Pancreas (tissue), 10 donors: ENCODE results near the gene ARPC5L. TPM values are rescaled to one million over a fixed set of nuclear protein-coding genes. Genes with fewer than 3 reads are reported as not detected.

Source experiments
- ATAC-seq, 4 donors: fragments of 200-7000 bp; cut with Tn5 transposase; one replicate each; pipeline versions ENCODE4 v1.8.0 to v1.9.1; 2020; ENCODE audit warnings: mild to moderate bottlenecking in 4 of 4, moderate library complexity in 4 of 4
- DNase-seq, 6 donors: peaks; one replicate each; pipeline ENCODE4 v3.0.0-alpha.2; 2020
- FAIRE-seq: peaks from 2 replicates; lab custom pipeline; 2012; peaks lifted over from hg19 to GRCh38; lab: Jason Lieb, UNC
- H3K27ac ChIP-seq, 4 donors: fragments of 200-600 bp; sonication (generic); 1 replicate in 3 of 4; 2 replicates in 1 of 4; pipeline versions ENCODE4 v1.5.0 to v1.8.0; 2020
- H3K27me3 ChIP-seq, 4 donors: fragments of 200-600 bp; one replicate each; pipeline ENCODE4 v1.8.0; 2021
- H3K36me3 ChIP-seq, 3 donors: fragments of 200-600 bp; sonication (generic) in 1 of 3; one replicate each; pipeline versions ENCODE4 v1.5.0 to v1.8.0; 2020 to 2021
- H3K4me1 ChIP-seq, 3 donors: fragments of 200-600 bp; one replicate each; pipeline ENCODE4 v1.8.0; 2021
- H3K4me3 ChIP-seq, 4 donors: fragments of 200-600 bp; sonication (generic) in 2 of 4; one replicate each; pipeline versions ENCODE4 v1.5.0 to v1.8.0; 2020 to 2021
- H3K9me3 ChIP-seq, 4 donors: fragments of 200-600 bp; one replicate each; pipeline ENCODE4 v1.8.0; 2021
- CTCF ChIP-seq, 4 donors: fragments of 200-600 bp; sonication (generic) in 3 of 4; IDR thresholded peaks; one replicate each; pipeline versions ENCODE4 v1.5.0 to v1.8.0; 2021; ENCODE audit warnings: antibody characterized with exemption in 4 of 4
- whole genome bisulfite sequencing, 2 donors: extraction: QIAGEN DNeasy Blood & Tissue Kit; methylation state at CpG; one replicate each; pipeline ENCODE4 v1.1.7; 2013; 5-methylcytosine and 5-hydroxymethylcytosine counted together
- intact Hi-C, 3 donors: fragments of 100-400 bp; cut with DNase I; formaldehyde crosslinking; loops; one replicate each; pipeline versions ENCODE4 v1.11.1 to v1.14.2; 2022
- polyA plus RNA-seq, 2 donors: library from polyadenylated mRNA; stranded (reverse); fragments of 200-250 nt; gene quantifications; one replicate each; pipeline ENCODE4 v1.2.3, GENCODE V29; 2013
- total RNA-seq, 6 donors: library from RNA; stranded (reverse); fragmentation: NEBNext Ultra II Directional in 4 of 6; extraction: Animal tissue kit (Norgen Biotek cat#: 25700) in 4 of 6; gene quantifications; one replicate each; pipeline versions ENCODE4 v1.2.1 to v1.2.4, GENCODE V29; 2021 to 2023
- donor health status: healthy with polysubstance abuse.
- donor health status: DM: no; HTN: no; CAD: no; lungs with moderate emphysema.
- donor health status: DM: no; HTN: no; CAD: no.
- donor health status: control.
- donor health status: control.
- donor health status: Bipolar disorder and iron deficiency.
- donor health status: DM: yes; HTN: yes; CAD: no.
- donor health status: DM: no; HTN: no; CAD: no.
- donor health status: DM: no; HTN: no; CAD: no.
- donor health status: DM: yes; HTN: yes; CAD: no.

Gene ARPC5L
- total and polyA plus RNA-seq, 8 donors, result 7.0 to 24.4 (median 12.2) TPM

- no peaks in the 10 kb centered on the region for H3K9me3 ChIP-seq
- no peak for ATAC-seq
- no peaks in the 10 kb centered on the region for H3K27me3 ChIP-seq
- 5 to 6% methylated on average over 12 of the region's 12 CpGs for WGBS, 2 donors
- no peak for FAIRE-seq
- H3K27ac ChIP-seq, result peak overlapping the region in 1 of 4 donors; percentile 82
- H3K36me3 ChIP-seq, result peaks cover 6 to 37% (median 16%) of the 10 kb centered on the region in 3 donors
- no peak for TF ChIP-seq CTCF (IDR thresholded peaks at IDR 0.05)
- DNase-seq, result no peak
- H3K4me1 ChIP-seq, result peaks cover 0 to 27% (median 23%) of the 10 kb centered on the region in 3 donors
- peak overlapping the region; percentile 50 to 99 (median 82) for H3K4me3 ChIP-seq
- intact Hi-C loops, result no loop called here
These were observed 1.2 kb upstream of the ARPC5L start for GRCh38 chr9:124860582-124861341.

- 20 to 25% methylated on average over 7 of the region's 7 CpGs for WGBS, 2 donors
- TF ChIP-seq CTCF (IDR thresholded peaks at IDR 0.05), result no peak
- H3K27me3 ChIP-seq, result no peaks in the 10 kb centered on the region
- no peaks in the 10 kb centered on the region for H3K9me3 ChIP-seq
- FAIRE-seq (no peak), ATAC-seq (peak in 2 of 4 donors; percentile 6 to 7), DNase-seq (peak in 1 of 6 donors; percentile 42)
- H3K27ac ChIP-seq, result peak overlapping the region in 3 of 4 donors; percentile 79 to 87 (median 82)
- H3K4me1 ChIP-seq, result peaks cover 0 to 33% (median 31%) of the 10 kb centered on the region in 3 donors
- peak overlapping the region in 1 of 4 donors; percentile 69 for H3K4me3 ChIP-seq
- H3K36me3 ChIP-seq, result peaks cover 3 to 20% (median 14%) of the 10 kb centered on the region in 3 donors
- intact Hi-C loops, result no loop called here
These were observed 1.5 kb downstream of the ARPC5L start for GRCh38 chr9:124863371-124863871.

DNA sequence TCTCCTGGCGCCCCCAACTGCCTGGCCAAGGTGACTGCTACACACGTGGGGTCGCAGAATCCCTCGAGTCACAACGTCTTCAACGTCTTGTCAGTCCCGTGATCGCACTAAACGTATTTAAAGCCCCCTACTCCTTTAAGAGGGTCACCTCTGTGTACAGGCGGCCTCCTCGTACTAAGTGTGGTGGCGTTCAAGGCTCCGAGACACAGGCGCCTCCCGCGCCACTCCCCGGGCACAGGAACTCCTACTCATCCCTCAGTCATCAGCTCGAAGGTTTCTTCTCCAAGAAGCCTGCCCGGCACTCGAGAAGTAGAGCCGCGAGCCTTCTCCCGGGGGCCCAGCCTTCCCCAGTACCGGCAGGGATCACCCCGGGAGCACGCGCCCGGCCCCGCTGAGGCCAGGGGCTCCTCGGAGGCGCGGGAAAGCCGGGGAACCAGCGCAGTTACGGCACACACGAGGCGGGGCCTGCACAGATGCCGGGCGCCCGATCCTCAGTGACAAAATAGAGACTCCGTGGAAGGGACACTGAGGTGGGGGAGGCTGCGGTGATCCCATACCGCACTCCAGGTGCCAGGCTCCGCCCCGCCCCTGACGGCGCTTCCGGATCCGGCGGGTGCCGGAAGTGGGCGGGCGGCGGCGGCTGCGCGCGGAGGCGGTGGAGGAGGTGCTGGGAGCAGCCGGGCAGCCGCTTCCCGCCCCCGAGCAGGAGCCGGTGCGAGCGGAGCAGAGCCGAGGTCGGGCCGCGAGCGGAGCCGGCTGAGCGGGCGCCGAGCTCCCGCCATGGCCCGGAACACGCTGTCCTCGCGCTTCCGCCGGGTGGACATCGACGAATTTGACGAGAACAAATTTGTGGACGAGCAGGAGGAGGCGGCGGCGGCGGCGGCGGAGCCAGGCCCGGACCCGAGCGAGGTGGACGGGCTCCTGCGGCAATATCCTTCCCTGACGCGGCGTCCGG, 6.9 kb downstream of the ARPC5L start:
- peaks cover 7 to 27% (median 11%) of the 10 kb centered on the region in 3 donors for H3K4me1 ChIP-seq
- no peak for FAIRE-seq
- intact Hi-C loops, result no loop called here

GRCh38 chr9:124869466-124869985, 7.6 kb downstream of the ARPC5L start:
- H3K4me1 ChIP-seq, result peaks cover 7 to 27% (median 11%) of the 10 kb centered on the region in 3 donors
- FAIRE-seq (no peak), DNase-seq (peak in 4 of 6 donors; percentile 36 to 82 (median 64)), ATAC-seq (peak; percentile 19 to 39 (median 26))
- H3K9me3 ChIP-seq, result no peaks in the 10 kb centered on the region
- 0 to 1% methylated on average over 33 to 40 of the region's 41 CpGs for WGBS, 2 donors
- intact Hi-C loops, result no loop called here
- no peaks in the 10 kb centered on the region for H3K27me3 ChIP-seq
- H3K4me3 ChIP-seq, result peak overlapping the region; percentile 92 to 99 (median 94)
- peak overlapping the region; percentile 85 to 90 (median 85) for H3K27ac ChIP-seq
- TF ChIP-seq CTCF (IDR thresholded peaks at IDR 0.05), result no peak
- H3K36me3 ChIP-seq, result no peaks in the 10 kb centered on the region

More for the DNA sequence above, 6.9 kb downstream of the ARPC5L start:
- Histone ChIP-seq H3K27ac (peak overlapping the region; percentile 85 to 90 (median 85)), H3K27me3 (no peaks in the 10 kb centered on the region), H3K9me3 (no peaks in the 10 kb centered on the region), H3K36me3 (no peaks in the 10 kb centered on the region), H3K4me3 (peak overlapping the region; percentile 92 to 99 (median 94))
- WGBS, 2 donors, result 0% methylated on average over 82 to 101 of the region's 101 CpGs
- DNase-seq (peak; percentile 84 to 96 (median 90)), ATAC-seq (peak; percentile 95 to 96 (median 96))
- TF ChIP-seq CTCF (IDR thresholded peaks at IDR 0.05), result no peak
